RKO (cell line): Measurements from ENCODE around the gene IL1B.

Experiments
- DNase-seq: peaks from one replicate; pipeline ENCODE4 v3.0.0-alpha.2; 2016; ENCODE audit warnings: low spot score

Gene IL1B

GRCh38 chr2:112803691-112804521 is 32.7 kb downstream of the IL1B start:
- DNase-seq: no peak

GRCh38 chr2:112800881-112801583 is 35.5 kb downstream of the IL1B start:
- no peak for DNase-seq

DNA sequence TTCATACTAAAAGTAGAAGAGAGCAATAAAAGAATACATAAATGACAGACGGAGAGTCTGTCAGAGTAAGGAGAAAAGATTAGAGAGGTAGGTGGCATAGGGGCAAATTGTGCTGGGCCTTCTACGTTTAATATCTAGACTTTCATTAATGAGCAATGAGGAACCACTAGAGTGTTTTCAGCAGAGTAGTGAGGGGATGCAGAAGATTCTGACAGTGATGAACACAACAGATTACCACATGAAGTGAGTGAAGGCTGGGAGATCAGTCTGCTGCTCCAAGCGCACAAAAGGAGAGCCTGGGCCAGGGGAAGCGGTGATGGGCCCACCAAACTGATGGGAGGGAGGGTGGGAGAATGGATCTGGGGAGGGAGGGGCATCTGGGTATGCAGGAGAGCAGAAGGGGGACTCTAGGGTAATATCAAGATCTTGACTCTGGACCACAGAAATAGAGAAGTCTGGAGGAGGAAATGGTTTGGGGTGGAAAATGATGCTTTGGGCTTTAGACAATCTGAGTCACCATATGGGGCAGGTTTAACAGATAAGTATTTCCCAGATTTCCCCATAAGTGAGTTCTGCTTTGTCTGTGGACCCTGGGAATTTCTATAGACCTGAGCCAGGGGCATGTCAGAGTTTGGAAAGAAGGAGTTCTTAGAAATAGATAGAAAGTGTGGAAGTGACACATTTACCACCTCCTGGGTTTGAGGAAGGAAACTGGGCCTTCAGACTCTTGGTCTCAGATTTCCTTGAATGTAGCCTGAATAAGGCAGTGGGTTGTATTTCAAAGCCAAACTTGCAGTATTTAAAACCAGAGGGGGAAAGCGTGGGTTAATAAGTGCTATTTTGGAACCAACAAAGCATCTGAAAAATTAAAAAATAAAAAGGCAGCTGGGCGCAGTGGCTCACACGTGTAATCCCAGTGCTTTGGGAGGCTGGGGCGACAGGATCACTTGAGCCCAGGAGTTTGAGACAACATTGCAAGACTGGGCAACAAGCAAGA is 37.3 kb downstream of the IL1B start:
- no peak for DNase-seq

DNA sequence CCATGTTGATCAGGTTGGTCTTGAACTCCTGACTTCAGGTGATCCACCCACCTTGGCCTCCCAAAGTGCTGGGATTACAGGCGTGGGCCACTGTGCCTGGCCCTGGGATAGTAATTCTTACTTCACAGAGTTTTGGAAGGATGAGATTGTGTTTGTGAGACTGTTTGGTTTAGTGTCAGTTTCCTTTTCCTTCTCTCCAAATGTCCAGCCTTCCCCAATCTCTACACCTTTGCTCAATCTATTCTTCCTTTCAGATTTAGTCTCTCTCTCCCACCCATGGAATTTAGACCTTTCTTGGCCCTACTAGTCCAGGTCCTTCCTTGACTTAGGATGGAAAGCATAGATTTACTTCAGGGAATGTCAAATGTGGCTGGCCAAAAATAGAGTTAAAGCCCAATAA is 40.1 kb downstream of the IL1B start:
- DNase-seq: no peak

GRCh38 chr2:112795774-112796173 is 40.8 kb downstream of the IL1B start:
- DNase-seq: no peak

DNA sequence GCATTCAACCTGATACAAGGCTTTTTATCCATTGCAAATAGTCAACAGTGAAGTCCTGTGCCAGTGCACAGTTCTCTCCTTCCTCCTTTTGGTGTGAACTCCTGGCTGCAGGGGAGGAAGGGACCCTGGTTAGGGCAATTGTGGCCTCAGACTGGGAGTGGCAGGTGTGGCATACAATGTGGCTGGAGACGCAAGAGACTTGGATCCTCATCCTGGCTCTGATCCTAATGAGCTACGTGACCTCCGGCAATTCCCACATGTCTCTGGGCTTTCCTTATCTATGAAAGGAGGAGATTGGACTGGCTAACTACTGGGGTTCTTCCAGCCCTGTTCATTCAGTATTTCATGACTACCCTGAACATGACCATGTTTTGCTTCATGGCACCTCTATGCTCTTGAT is 41.7 kb downstream of the IL1B start:
- no peak for DNase-seq

DNA sequence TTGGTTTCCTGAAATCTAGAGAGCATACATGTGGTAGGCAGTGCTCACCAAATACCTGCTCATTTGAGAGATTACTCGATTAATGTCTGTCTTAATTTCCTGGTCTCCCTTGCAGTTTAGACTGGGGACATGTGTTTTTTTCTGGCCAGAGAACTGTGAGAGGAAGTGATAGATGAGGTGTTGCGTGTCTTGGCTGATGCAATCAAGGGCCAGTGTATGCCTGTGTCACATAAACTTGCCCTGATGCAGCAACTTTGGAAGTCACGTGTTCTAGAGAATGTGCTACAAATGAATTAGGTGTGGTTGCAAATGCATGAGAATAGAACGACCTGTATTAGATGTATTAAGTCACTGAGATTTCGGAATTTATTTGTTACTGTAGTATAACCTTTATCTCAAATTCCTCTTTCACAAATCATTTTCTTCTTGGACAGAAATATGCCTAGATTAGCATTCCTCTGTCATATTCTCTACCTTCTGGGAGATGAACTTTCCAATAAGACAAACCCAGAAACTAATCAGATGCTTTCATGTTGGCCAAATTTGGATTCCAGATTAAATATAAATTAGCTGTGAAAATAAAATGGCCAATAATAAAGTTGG is 42.3 kb downstream of the IL1B start:
- peak; percentile 65 for DNase-seq

DNA sequence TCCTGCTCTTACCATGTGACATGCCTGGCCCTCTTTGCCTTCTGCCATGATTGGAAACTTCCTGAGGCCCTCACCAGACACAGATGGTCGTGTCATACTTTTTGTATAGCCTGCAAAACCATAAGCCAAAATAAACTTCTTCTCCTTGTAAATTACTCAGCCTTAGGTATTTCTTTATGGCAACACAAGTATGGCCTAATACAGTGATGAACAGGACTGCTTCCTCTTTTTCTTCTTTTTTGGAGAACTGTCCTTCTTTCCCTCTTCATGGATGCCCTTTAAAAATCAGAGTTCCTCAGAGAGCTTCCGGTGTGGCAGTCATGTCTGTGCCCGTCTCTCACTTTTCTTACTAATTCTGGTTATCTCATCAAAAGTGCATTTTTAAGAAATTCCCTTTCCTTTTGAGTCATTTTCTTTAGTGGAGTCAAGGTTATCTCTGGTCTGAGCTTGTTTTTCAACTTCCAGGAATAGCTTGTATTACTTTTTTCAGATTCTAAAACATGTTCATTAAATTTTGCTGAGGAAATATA is 43.1 kb downstream of the IL1B start:
- DNase-seq: no peak

DNA sequence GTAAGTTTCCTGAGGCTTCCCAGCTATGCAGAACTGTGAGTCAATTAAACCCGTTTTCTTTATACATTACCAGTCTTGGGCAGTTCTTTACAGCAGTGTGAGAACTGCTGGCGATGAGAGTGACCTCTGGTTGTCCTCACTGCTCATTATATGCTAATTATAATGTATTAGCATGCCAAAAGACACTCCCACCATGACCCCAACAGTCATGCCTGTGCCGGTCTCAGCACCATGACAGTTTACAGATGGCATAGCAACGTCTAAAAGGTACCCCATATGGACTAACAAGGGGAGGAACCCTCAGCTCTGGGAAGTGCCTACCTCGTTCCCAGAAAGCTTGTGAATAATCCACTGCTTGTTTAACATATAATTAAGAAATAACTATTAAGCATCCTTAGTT is 44.2 kb downstream of the IL1B start:
- DNase-seq: no peak

GRCh38 chr2:112791693-112792230 is 44.8 kb downstream of the IL1B start:
- DNase-seq: no peak

DNA sequence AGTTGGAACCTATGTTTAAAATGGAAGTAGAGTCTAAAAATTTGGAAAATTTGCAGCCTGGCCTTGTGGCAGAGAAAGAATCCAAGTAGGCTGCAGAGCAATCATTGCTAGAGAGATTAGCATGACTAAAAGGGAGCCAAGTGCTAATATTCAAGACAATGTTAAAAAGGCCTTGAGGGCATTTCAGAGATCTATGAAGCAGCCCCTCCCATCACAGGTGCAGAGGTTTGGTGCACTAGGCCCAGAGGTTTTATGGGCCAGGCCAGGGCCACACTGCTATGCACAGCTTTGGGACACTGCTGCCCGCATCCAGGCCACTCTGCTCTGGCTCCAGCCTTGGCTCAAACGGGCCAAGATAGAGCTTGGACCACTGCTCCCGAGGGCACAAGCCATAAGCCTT is 45.6 kb downstream of the IL1B start:
- no peak for DNase-seq

DNA sequence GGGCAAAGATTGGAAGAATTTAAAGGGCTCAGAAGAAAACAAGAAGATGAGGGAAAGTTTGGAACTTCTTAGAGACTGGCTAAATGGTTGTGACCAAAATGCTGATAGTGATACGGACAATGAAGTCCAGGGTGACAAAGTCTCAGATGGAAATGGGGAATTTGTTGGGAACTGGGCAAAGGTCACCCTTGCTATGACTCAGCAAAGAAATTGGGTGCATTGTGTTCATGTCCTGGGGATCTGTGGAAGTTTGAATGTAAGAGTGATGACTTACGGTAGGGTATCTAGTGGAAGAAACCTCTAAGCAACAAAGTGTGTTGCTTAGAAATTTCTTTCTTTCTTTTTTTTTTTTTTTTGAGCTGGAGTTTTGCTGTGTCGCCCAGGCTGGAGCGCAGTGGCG is 46.3 kb downstream of the IL1B start:
- DNase-seq: no peak

DNA sequence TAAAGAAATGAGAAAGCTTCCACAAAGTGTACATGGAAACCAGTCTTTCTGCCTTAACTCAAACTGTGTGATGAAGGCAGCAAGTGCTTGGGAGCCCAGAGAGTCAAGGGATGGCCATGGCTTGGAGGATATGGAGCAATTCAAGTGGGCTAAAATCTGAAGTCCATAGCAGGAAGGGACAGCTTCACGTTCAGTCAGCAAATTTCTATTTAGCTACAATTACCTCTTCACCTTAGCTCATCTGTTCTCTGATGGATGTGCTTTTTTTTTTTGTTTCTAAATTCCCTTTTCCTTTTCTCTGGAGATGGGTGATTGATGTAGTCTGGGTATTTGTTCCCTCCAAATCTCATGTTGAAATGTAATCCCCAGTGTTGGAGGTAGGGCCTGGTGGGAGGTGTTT is 47.4 kb downstream of the IL1B start:
- DNase-seq: no peak

DNA sequence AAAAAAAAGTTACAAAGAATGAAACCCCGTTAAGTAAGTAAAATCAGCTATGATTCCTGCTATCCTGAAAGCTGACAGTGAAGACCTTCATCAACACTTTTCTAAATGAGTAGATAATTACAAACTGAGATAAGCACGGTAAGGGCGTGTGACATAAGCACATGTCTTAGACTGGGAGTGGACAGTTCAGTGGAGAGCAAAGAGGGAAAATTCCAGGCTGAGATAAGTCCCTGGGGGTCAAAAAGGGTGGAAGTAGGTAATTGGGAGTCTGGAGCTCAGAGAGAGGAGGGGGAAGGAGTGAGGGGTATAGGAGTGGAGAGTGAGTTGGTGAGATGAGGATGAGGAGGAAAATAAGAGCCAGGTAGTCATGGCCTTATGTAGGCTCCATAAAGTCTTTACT is 47.9 kb downstream of the IL1B start:
- DNase-seq: no peak

DNA sequence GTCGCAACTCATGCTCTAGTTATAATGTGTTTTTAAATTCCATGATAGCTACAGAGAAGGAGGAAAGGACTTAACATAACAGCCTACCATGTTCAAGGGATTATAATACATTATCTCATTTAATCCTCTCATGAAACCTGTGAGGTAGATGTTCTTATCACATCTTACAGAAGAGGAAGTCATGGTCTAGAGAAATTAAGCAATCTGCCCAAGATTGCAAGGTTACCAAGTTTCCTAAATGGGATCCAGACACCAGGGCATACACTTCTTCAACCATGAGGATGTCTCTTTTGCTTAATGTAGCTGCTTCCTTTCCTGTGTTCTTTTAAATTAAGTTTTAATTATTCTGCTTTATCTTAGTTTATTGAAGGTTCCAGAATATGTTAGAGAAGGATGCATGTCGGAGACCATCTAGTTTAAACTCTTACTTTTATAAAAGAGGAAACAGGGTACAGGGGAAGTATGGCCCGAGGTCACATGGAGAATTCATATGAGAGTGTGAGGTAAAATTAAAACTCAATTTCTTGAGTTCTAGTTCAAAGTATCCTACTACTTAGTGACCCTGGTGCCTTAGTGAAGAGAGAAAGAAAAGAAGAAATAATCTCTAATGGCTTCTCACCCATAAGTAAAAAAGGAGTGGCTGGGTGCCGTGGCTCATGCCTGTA is 48.7 kb downstream of the IL1B start:
- DNase-seq: no peak

DNA sequence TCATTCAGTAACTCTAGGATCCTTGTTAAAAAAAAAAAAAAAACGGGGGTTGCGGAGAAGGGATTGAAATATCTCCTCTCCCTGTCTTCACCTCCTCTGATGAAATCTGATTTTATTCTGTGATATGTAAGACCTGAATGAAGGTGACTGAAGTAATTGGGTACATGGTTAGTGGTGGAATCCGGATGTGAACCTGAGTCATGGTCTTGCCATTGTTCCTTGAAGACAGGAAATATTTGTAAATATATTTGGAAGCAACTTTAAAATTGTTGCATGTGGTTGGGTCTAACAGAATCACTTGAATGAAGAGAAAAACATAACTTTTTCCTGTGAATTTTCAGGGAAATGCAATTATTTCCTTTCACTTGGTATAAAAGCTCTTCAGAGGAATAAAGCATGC is 49.3 kb downstream of the IL1B start:
- DNase-seq: no peak

DNA sequence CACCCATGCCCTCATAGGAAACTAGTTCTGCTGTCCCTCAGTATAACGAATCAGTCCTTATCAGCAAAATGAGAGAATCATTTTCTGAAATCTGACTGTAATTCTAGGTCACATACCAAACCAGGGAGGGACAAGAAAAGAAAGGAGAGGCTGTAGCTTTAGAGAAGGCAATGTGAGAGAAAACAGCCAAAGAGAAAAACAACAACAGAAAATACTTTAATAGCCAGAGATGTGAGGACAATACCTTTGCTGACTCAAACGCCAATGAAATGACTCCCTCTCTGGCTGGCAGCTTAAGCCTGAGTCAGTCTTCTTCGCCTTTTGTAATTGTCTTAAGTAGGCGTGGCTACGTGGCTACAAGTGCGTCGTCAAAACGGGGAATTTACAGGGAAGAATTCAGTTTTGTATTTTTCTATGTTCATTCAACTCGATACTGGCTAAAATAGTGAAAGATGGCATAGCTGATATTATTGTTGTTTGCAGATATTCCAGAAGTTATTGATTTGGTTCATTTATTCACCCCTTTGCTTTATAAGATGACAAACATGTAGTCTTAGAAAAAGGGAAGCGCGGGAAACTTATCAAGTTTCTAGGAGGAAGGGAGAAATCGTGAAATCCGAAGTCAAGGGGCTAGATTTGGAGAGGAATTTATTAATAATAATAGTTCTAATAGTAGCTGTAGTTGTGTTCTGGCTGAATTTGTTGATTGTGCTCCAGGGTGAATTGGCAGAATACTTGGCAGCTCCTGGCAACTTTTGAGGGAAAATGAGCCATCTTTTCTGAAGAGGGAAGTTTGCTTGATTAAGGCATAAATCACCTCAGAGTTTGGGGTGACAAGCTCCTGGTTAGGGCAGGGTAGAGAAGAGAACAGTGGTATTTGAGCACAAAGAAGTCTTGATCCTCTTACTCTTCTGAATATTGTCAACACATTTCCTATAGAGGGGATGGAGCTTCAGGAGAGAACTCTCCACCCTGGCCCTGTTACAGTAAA is 52.1 kb downstream of the IL1B start, which contains the start of gene IL1A:
IL1A (minus strand) TSS at position 295 of the 991 bp plus-strand sequence. CDS start 723 bp downstream, outside the sequence.
- DNase-seq: peak; percentile 70

DNA sequence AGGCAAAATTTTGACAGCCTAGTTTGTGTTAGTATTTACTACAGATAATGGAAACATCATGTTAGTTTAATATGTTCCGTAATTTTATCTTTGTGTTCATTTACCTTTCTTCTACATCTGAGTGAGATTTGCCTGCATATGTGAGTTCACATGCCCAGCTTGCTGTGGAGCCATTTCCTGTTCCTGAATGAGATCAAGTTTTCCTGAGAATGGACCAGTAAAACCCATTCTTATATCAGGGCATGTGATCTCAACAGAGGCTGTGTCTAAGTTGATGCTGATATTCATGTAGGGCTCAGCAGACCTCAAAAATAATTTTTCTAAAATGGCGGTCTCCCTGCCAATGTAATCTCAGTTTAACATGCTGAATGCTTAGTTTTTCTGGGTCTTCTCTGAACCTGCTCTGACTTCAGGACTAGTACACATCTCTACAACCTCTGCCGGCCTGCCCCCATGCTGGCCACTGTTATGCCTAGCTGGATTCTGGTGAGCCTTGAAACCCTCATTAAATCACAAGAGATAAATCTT is 53.3 kb downstream of the IL1B start:
- no peak for DNase-seq

DNA sequence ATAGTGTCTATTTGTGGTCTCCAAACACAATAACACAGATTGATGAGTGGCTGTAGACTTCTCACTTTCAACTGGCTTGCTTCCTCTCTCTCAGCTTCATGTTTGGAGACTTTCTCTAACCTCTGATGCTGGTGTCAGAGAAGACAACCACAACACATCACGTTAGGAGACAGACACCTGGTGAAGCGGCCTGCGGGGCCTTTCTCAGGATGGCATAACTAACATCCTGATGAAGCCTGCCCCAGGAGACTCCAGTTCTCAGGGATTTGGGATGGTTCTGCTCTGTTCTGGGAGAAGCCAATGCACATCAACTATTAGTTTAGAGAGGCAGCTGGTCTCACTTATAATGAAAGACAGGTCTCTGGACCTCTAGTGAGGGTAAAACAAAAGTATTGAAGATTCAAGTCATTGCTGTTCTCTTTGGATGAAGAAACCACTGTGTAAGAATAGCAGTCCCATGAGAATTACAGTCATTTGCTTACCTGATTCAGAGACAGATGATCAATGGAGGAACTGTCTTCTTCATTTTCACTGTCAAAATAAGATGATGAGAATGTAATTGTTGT is 54.3 kb downstream of the IL1B start:
- no peak for DNase-seq
